ENCODE data around the gene CEP85. TPM values are rescaled to one million over a fixed set of nuclear protein-coding genes. Genes with fewer than 3 reads are reported as not detected.

The CEP85 gene
- total and polyA plus RNA-seq, 10 of the 15 experiments (the other 5 are each of a cell fraction or from before 2014, with no cell fraction given), result 8.4 to 26.8 (median 21.5) TPM

GRCh38 chr1:26279456-26280332 lies 45.7 kb downstream of the CEP85 start, which contains the start of gene SH3BGRL3 (continued):
- peak; percentile 76 for TF ChIP-seq BCL3 (IDR thresholded peaks at IDR 0.05; ENCODE audit: borderline replicate concordance, insufficient read depth, low read depth, low read length, poor library complexity, severe bottlenecking)
- TF ChIP-seq RELA (IDR thresholded peaks at IDR 0.05; ENCODE audit: borderline replicate concordance, partially characterized antibody), result no peak
- TF ChIP-seq YY1 (IDR thresholded peaks at IDR 0.05; ENCODE audit: low read depth, low read length), result 0 out of 2 replicates have a peak, but pooled peaks have one; percentile 6
- TF ChIP-seq EGR1 (IDR thresholded peaks at IDR 0.05; ENCODE audit: borderline replicate concordance in 1 of 2, low read depth in 2 of 2, low read length in 2 of 2), result peak in 1 of 2 experiments; percentile 61; a peak in 1 of 3 replicates

- ChIA-PET SMC1A (ENCODE audit: uncharacterized antibody, unreplicated experiment) (interaction anchor here (1.2 to 9.1 kb wide), 4 partner anchors 8 to 45 kb away, joined by 3 to 119 read pairs (median 12); partner anchors contain the start of gene CD52), POLR2A (interaction anchor here (0.6 to 3.5 kb wide), 7 partner anchors 8 to 98 kb away, joined by 3 to 31 read pairs (median 5); partner anchors contain the start of gene CD52), RAD21 (ENCODE audit: unreplicated experiment) (interaction anchor here (0.7 to 8.9 kb wide), 6 partner anchors 8 to 136 kb away, joined by 3 to 113 read pairs (median 3); partner anchors contain the start of gene CD52), CTCF (interaction anchor here (1.4 to 18.0 kb wide), 7 partner anchors 8 to 136 kb away, joined by 4 to 879 read pairs (median 13); partner anchors contain the start of genes CD52 and CEP85)
- no peak for DNase-seq (ENCODE audit: low read depth, low spot score)
- no peaks in the 10 kb centered on the region for H3K27me3 ChIP-seq (replicated peaks in 1 of 2; ENCODE audit: control insufficient read depth in 2 of 2, insufficient read depth in 2 of 2, low read length in 1 of 2)
- H3K79me2 ChIP-seq (ENCODE audit: control insufficient read depth, insufficient read depth, low read length), result peaks cover 26% of the 10 kb centered on the region
- H3K9me3 ChIP-seq (replicated peaks; ENCODE audit: control insufficient read depth, insufficient read depth, low read length), result no peaks in the 10 kb centered on the region
- H3K4me2 ChIP-seq (ENCODE audit: control insufficient read depth, insufficient read depth), result peak overlapping the region; percentile 98
- WGBS (ENCODE audit: insufficient coverage, insufficient replicate concordance, low lambda C conversion rate, missing lambda C conversion rate), result 34% methylated on average over 17 of the region's 20 CpGs
- peak overlapping the region; percentile 91 for H3K9ac ChIP-seq (ENCODE audit: control insufficient read depth, insufficient read depth, low read length)
- TF ChIP-seq JUND (IDR thresholded peaks at IDR 0.05; ENCODE audit: low read depth, low read length) (no peak), NKRF (conservative IDR thresholded peaks at IDR 0.05) (0 out of 2 replicates have a peak, but pooled peaks have one; percentile 27), PAX5 (IDR thresholded peaks at IDR 0.05; ENCODE audit: borderline replicate concordance, low read depth, low read length) (0 out of 2 replicates have a peak, but pooled peaks have one; percentile 1), HDGF (IDR thresholded peaks at IDR 0.05) (peak; percentile 72; the same call in 1 of the 2 replicates), RAD51 (IDR thresholded peaks at IDR 0.05) (no peak)
- H3K4me1 ChIP-seq (ENCODE audit: control insufficient read depth, insufficient read depth, low read length), result peaks cover 53% of the 10 kb centered on the region
- no TSS peak for BruUV-seq (replicated peaks)
- H3K4me3 ChIP-seq, result peak overlapping the region; percentile 88
- no peaks in the 10 kb centered on the region for H4K20me1 ChIP-seq (ENCODE audit: control insufficient read depth, insufficient read depth)
- peak overlapping the region; percentile 92; the same call in 1 of the 2 replicates for H2AFZ ChIP-seq (ENCODE audit: control insufficient read depth, low read depth, low read length)
- in situ Hi-C loops (cut with MboI) (no loop called here), intact Hi-C loops (cut with micrococcal nuclease; ENCODE audit: unreplicated experiment) (no loop called here)
- H3K27ac ChIP-seq (ENCODE audit: control insufficient read depth, insufficient read depth), result peak overlapping the region; percentile 87
- H3K36me3 ChIP-seq (ENCODE audit: control insufficient read depth in 2 of 2, insufficient read depth in 2 of 2, low read length in 1 of 2), result peaks cover 14 to 17% of the 10 kb centered on the region in 2 experiments
- ATAC-seq, result no peak
- no peak for FAIRE-seq
Observed at GRCh38 chr1:26280333-26281042, 46.5 kb downstream of the CEP85 start.
